Measurements from ENCODE around the gene PRSS2.

Gene PRSS2

DNA sequence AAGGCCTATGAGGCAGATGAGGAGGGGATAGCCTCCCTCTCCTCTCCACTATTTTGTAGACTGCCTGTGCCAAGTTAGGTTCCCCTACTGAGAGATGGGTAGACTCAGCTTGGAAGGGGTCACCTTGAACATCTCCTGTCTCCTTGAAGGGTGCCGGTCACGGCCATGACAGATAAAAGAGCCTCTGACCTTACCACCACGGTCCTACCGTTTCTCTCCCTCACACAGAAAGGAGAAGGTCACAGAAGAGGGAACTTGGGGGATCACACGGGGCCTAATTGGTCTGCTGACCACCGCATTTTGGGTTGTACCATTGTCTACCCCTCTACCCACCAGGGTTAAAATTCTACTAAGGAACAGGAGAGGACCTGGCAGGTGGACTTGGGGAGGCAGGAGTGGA lies 17.0 kb downstream of the PRSS2 start:
- DNase-seq: no peak

DNA sequence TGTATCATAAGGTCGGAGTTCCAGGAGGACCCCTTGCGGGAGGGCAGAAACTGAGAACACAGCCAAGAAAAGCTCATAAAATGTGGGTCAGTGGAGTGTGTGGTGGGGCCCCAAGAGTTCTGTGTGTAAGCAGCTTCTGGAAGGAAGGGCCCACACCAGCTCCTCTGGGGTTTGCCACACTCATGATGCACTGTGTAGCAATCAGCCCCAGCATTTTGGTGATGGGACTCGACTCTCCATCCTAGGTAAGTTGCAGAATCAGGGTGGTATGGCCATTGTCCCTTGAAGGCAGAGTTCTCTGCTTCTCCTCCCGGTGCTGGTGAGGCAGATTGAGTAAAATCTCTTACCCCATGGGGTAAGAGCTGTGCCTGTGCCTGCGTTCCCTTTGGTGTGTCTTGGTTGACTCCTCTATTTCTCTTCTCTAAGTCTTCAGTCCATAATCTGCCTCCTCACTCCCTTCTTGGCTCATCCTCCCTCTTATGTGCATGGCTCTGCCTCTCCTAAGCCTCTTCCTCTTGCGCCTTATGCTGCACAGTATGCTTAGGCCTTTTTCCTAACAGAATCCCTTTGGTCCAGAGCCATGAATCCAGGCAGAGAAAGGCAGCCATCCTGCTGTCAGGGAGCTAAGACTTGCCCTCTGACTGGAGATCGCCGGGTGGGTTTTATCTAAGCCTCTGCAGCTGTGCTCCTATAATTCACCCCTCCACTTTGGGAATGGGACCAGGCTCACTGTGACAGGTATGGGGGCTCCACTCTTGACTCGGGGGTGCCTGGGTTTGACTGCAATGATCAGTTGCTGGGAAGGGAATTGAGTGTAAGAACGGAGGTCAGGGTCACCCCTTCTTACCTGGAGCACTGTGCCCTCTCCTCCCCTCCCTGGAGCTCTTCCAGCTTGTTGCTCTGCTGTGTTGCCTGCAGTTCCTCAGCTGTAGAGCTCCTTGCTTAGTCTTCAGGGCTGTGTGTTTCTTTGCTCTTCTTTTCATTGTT lies 17.8 kb downstream of the PRSS2 start:
- peak in 1 of 2 experiments; percentile 28 for DNase-seq

DNA sequence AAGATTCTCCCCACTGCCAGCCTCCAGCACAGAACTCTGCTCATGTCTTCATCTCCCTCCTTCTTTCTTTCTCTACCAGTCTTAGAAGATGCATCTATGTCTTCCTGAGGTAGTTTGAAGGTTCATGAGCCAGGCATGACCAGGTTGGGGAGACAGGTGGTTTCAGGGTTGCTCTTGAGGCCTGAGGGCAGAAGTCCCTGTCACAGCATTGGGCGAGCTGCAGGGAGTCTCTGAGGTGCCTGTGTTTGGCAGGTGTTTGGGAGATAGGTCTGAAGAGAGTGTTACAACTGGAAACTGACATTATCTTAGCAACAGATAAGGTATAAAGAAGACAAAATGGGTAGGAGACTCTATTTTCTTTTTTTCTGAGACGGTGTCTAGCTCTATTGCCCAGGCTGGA lies 18.7 kb downstream of the PRSS2 start:
- no peak for DNase-seq

DNA sequence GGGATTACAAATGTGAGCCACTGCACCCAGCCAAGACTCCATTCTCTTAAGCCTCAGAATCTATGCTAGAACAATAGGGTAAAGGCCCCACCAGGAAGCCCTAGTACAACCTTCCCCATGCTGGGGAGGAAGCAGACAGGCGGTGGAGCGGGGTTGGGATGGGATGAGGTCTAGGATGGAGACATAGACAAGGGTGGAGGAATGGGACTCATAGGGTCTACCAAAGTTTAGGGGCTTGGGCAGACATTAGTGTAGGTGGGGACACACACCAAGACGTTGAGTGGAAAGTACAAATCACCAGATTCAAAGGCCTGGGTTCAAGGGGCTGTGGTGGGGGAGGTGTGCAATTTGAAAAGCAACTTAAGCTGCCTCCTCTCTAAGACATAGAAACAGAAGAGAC lies 19.3 kb downstream of the PRSS2 start:
- no peak for DNase-seq

DNA sequence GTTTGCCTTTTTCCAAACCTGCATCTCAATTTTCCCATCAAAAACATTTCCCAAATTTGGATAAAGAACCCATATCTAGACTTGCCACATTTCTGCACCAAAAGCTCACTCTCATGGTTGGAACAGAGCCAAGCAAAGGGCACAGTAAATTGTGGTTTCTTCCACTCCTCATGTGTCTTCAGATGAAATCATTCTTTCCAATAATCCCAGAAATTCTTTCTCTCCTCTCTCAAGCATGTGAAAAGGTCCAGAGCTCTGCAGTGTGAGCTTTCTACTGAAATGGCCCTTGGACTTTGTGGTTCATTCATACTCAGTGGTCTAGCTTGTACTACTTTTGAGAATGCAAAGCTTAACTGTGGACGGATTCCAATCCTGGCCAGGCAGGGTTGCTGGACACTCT lies 19.8 kb downstream of the PRSS2 start:
- no peak for DNase-seq

DNA sequence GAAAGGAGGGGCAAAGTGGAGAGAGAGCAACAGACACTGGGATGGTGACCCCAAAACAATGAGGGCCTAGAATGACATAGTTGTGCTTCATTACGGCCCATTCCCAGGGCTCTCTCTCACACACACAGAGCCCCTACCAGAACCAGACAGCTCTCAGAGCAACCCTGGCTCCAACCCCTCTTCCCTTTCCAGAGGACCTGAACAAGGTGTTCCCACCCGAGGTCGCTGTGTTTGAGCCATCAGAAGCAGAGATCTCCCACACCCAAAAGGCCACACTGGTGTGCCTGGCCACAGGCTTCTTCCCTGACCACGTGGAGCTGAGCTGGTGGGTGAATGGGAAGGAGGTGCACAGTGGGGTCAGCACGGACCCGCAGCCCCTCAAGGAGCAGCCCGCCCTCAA lies 20.7 kb downstream of the PRSS2 start:
- DNase-seq: no peak

DNA sequence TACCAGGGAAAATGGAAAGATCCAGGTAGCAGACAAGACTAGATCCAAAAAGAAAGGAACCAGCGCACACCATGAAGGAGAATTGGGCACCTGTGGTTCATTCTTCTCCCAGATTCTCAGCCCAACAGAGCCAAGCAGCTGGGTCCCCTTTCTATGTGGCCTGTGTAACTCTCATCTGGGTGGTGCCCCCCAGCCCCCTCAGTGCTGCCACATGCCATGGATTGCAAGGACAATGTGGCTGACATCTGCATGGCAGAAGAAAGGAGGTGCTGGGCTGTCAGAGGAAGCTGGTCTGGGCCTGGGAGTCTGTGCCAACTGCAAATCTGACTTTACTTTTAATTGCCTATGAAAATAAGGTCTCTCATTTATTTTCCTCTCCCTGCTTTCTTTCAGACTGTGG lies 21.4 kb downstream of the PRSS2 start:
- no peak for DNase-seq

DNA sequence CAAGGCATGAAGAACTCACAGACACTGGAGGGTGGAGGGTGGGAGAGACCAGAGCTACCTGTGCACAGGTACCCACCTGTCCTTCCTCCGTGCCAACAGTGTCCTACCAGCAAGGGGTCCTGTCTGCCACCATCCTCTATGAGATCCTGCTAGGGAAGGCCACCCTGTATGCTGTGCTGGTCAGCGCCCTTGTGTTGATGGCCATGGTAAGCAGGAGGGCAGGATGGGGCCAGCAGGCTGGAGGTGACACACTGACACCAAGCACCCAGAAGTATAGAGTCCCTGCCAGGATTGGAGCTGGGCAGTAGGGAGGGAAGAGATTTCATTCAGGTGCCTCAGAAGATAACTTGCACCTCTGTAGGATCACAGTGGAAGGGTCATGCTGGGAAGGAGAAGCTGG lies 21.8 kb downstream of the PRSS2 start:
- no peak for DNase-seq

DNA sequence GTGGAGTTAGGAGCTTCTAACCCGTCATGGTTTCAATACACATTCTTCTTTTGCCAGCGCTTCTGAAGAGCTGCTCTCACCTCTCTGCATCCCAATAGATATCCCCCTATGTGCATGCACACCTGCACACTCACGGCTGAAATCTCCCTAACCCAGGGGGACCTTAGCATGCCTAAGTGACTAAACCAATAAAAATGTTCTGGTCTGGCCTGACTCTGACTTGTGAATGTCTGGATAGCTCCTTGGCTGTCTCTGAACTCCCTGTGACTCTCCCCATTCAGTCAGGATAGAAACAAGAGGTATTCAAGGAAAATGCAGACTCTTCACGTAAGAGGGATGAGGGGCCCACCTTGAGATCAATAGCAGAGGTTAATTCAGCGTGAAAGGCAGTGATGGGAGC lies 22.4 kb downstream of the PRSS2 start:
- no peak for DNase-seq

DNA sequence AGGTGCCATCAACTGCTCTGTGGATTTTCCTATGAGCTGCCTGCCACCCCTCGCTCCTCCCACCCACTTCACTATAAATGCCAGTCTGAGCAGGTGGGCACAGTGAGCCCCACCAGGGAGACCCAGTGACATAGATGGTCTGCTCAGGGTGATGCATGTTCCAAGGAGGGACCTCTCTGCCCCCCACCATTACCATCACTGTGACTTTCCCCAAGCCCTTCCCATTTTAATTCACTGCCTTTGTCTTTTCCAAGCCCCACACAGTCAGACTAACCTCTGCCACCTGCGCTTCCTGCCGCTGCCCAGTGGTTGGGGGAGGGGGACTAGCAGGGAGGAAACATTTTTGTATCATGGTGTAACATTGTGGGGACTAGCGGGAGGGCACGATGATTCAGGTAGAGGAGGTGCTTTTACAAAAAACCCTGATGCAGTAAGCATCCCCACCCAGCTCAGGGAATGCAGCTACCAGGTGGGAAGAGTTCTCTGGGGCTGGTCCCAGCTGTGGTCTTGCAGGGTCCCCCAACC lies 24.6 kb downstream of the PRSS2 start:
- DNase-seq: no peak

DNA sequence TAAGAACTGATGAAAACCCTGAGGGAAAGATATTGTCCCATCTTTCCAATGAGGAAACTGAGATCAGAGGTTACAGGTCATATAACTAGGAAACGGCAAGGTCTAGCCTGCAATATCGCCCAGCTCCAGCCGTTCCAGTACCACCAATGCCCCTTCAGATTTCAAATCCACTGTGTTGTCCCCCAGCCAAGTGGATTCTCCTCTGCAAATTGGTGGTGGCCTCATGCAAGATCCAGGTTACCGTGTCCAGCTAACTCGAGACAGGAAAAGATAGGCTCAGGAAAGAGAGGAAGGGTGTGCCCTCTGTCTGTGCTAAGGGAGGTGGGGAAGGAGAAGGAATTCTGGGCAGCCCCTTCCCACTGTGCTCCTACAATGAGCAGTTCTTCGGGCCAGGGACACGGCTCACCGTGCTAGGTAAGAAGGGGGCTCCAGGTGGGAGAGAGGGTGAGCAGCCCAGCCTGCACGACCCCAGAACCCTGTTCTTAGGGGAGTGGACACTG lies 25.3 kb downstream of the PRSS2 start:
- no peak for DNase-seq

DNA sequence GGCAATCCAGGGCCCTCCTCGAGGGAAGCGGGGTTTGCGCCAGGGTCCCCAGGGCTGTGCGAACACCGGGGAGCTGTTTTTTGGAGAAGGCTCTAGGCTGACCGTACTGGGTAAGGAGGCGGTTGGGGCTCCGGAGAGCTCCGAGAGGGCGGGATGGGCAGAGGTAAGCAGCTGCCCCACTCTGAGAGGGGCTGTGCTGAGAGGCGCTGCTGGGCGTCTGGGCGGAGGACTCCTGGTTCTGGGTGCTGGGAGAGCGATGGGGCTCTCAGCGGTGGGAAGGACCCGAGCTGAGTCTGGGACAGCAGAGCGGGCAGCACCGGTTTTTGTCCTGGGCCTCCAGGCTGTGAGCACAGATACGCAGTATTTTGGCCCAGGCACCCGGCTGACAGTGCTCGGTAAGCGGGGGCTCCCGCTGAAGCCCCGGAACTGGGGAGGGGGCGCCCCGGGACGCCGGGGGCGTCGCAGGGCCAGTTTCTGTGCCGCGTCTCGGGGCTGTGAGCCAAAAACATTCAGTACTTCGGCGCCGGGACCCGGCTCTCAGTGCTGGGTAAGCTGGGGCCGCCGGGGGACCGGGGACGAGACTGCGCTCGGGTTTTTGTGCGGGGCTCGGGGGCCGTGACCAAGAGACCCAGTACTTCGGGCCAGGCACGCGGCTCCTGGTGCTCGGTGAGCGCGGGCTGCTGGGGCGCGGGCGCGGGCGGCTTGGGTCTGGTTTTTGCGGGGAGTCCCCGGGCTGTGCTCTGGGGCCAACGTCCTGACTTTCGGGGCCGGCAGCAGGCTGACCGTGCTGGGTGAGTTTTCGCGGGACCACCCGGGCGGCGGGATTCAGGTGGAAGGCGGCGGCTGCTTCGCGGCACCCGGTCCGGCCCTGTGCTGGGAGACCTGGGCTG lies 26.0 kb downstream of the PRSS2 start:
- no peak for DNase-seq

DNA sequence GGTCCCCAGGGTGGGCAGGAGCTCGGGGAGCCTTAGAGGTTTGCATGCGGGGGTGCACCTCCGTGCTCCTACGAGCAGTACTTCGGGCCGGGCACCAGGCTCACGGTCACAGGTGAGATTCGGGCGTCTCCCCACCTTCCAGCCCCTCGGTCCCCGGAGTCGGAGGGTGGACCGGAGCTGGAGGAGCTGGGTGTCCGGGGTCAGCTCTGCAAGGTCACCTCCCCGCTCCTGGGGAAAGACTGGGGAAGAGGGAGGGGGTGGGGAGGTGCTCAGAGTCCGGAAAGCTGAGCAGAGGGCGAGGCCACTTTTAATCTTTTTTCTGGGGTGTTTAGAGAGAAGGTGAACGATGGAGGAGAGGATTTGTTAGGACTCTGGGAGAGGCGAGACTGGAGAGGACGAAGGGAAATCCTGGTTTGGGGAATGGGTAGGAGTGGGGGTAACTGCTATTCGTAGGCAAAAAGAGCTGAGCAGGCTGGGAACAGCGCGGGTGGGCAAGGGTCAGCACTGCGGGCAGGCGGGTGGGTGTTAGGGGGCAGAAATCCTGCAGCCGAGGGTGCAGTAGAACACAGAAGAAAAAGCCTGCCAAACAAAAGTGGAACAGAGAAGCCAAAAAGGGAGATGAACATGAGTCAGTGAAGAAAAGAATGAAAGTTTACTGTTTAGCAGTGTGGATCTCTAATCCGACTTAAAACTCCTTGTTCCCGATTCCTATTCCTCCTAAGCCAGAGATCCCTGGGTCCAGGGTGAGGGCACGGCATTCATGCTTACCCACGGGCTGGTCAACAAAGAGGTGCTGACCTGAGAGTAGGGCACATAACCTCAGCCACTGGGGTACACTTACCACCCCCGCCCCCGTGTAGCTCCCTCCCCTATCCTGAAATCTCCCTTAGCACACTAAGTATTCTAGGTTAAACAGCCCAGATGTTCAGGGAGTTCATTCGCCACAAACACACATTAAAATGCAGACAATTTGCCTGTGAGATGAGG lies 26.9 kb downstream of the PRSS2 start:
- DNase-seq: no peak

DNA sequence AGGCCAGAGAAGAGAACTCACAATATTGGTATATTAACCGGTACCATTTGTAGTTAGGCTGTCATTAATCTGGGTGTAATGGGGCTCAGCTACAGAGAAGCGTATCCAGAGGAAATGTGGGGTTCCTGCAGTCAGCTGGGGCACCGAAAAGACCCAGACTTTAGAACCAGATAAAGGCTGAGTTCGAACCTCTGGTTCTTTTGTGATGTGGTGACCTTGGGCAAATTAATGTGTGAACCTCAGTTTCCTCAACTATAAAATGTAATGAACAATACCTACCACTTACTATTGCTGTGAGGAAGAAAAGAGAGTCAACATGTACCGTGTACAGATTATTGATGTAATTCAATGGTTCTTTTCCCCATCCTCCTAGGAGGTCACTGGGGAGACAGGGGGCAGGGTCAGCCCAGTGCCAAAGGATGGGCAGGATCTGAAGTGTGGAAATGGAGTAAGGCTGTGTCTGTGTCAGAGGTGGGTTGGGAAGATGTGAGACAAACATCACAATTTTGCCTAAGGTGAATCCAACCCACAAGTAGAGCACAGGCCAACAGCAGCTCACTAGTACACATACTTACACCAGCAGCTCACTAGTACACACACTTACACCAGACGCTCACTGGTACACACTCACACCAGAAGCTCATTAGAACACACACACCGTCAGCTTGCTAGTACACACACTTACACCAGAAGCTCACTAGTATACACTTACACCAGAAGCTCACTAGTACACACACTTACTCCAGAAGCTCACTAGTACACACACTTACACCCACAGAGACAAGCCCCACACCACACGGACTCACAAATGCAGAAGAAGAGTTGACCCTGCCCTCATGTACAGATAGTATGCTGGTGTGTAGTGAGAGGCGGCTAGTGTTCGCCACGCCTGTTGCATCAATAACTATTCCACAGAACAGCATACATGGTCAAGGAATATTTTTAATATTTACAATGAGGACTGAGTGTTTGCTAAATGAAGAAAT lies 28.0 kb downstream of the PRSS2 start:
- no peak for DNase-seq

DNA sequence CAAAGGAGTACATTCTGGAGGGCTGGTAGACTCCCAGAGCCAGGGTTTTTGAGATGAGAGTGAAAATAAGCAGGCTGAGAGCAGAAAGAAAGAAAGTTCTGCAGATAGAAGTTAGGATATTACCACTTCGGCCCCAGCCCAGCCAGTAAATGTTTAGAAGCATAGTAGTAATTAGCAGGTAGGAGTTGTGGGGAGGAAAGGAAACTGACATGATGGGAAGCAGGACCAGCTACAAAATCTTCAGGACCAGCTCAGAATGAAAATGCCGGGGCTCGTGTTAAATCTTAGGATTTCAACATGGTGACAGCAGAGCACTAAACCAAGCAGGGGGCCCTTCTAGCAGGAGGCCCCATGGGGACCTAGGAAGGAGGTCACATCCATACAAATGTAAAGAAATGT lies 28.7 kb downstream of the PRSS2 start:
- DNase-seq: no peak

DNA sequence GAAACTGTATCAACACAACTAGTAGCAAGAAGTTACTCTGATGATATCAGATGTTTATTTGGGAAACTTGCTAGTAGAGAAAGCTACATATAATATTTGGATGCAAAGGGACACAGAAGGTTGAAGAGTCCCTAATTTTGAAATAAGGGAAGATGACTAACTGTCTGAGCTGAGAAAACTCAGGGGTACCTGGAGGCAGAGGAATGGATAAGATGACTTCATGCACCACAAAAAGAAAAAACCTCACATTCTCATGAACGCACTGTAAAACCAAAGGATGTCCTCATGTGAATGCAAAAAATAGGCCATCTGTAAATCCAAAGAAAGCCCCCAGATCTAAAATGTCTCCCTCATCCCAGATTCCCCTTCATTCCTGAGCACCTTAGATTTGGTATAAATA lies 29.3 kb downstream of the PRSS2 start:
- no peak for DNase-seq

DNA sequence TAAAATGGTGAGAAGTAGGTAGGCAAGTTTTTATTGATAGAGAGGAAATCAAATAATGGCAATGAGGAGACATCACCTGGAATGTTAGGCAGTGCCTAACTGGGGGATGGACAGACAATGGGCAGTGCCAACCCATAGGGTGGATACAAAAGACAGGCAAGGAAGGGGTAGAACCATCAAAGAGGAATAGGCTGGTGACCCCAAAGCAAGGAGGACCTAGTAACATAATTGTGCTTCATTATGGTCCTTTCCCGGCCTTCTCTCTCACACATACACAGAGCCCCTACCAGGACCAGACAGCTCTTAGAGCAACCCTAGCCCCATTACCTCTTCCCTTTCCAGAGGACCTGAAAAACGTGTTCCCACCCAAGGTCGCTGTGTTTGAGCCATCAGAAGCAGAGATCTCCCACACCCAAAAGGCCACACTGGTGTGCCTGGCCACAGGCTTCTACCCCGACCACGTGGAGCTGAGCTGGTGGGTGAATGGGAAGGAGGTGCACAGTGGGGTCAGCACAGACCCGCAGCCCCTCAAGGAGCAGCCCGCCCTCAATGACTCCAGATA lies 30.0 kb downstream of the PRSS2 start:
- no peak for DNase-seq

DNA sequence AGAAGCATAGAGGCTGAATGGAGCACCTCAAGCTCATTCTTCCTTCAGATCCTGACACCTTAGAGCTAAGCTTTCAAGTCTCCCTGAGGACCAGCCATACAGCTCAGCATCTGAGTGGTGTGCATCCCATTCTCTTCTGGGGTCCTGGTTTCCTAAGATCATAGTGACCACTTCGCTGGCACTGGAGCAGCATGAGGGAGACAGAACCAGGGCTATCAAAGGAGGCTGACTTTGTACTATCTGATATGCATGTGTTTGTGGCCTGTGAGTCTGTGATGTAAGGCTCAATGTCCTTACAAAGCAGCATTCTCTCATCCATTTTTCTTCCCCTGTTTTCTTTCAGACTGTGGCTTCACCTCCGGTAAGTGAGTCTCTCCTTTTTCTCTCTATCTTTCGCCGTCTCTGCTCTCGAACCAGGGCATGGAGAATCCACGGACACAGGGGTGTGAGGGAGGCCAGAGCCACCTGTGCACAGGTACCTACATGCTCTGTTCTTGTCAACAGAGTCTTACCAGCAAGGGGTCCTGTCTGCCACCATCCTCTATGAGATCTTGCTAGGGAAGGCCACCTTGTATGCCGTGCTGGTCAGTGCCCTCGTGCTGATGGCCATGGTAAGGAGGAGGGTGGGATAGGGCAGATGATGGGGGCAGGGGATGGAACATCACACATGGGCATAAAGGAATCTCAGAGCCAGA lies 31.0 kb downstream of the PRSS2 start:
- DNase-seq: no peak

DNA sequence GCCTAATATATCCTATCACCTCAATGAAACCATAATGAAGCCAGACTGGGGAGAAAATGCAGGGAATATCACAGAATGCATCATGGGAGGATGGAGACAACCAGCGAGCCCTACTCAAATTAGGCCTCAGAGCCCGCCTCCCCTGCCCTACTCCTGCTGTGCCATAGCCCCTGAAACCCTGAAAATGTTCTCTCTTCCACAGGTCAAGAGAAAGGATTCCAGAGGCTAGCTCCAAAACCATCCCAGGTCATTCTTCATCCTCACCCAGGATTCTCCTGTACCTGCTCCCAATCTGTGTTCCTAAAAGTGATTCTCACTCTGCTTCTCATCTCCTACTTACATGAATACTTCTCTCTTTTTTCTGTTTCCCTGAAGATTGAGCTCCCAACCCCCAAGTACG lies 31.5 kb downstream of the PRSS2 start:
- DNase-seq: no peak

DNA sequence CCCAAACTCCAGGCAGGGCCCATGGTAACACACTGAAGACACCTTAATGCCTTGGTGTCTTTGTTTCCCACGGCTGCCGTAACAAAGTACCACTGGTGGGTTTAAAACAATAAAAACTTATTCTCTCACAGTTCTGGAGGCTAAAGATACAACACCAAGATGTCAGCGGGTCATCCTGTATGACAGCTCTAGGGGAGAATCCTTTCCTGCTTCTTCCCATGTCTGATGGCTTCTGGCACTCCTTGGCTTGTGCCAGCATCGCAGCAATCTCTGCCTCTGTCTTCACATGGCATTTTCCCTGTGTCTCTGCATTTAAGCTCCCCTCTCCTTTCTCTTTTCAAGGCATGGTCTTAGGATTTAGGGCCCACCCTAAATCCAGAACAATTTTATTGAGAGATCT lies 33.1 kb downstream of the PRSS2 start:
- no peak for DNase-seq

Measured in NCI-H524 (cell line).